GM12891 (cell line): Measurements from ENCODE around the gene S100A8.

ENCODE experiments used
- DNase-seq: peaks from one replicate; pipeline ENCODE4 v3.0.0; 2011; ENCODE audit warnings: low spot score; ENCODE audit not compliant: insufficient read length
- FAIRE-seq: peaks from 2 replicates; lab custom pipeline; 2011; peaks lifted over from hg19 to GRCh38; lab: Jason Lieb, UNC
- PAX5 ChIP-seq: IDR thresholded peaks from 2 replicates; pipeline ENCODE4 v1.6.1; 2011; ENCODE audit warnings: low read length, moderate library complexity, mild to moderate bottlenecking; ENCODE audit not compliant: insufficient read depth, severe bottlenecking
- POLR2A ChIP-seq: IDR thresholded peaks from 2 replicates; pipeline ENCODE4 v1.6.1; 2011; ENCODE audit warnings: low read depth, low read length, control low read depth
- POLR2AphosphoS5 ChIP-seq: IDR thresholded peaks from 2 replicates; pipeline ENCODE4 v1.6.1; 2011; ENCODE audit warnings: low read depth, low read length, control low read depth
- POU2F2 ChIP-seq: IDR thresholded peaks from 2 replicates; pipeline ENCODE4 v1.6.1; 2011; ENCODE audit warnings: low read depth, mild to moderate bottlenecking, control low read depth, low read length, moderate library complexity
- SPI1 ChIP-seq: IDR thresholded peaks from 2 replicates; pipeline ENCODE4 v1.6.1; 2011; ENCODE audit warnings: low read depth, low read length, control low read depth
- TAF1 ChIP-seq: IDR thresholded peaks from 2 replicates; pipeline ENCODE4 v1.6.1; 2011; ENCODE audit warnings: low read depth, low read length, control low read depth

S100A8 gene

GRCh38 chr1:153361480-153362109, 29.3 kb downstream of the S100A8 start:
- no peak for DNase-seq
- FAIRE-seq = no peak
- TF ChIP-seq TAF1 (no peak), POLR2A (no peak), POLR2AphosphoS5 (no peak), SPI1 (no peak), POU2F2 (no peak), PAX5 (no peak)

GRCh38 chr1:153360592-153361479, 30.0 kb downstream of the S100A8 start:
- TF ChIP-seq PAX5 (no peak), SPI1 (no peak), TAF1 (no peak), POLR2AphosphoS5 (no peak), POU2F2 (no peak), POLR2A (no peak)
- DNase-seq (no peak), FAIRE-seq (no peak)

- FAIRE-seq = no peak
- no peak for TF ChIP-seq POLR2AphosphoS5
- no peak for TF ChIP-seq TAF1
- DNase-seq = no peak
These were observed 30.7 kb downstream of the S100A8 start for GRCh38 chr1:153360190-153360589.

- FAIRE-seq (no peak), DNase-seq (no peak)
- TF ChIP-seq POLR2AphosphoS5 = no peak
- no peak for TF ChIP-seq POLR2A
- TF ChIP-seq TAF1 = no peak
These were observed 31.6 kb downstream of the S100A8 start for GRCh38 chr1:153359241-153359640.

GRCh38 chr1:153358691-153358975, 32.2 kb downstream of the S100A8 start:
- DNase-seq (no peak), FAIRE-seq (no peak)
- no peak for TF ChIP-seq PAX5
- no peak for TF ChIP-seq POLR2A
- TF ChIP-seq TAF1 = no peak
- TF ChIP-seq POLR2AphosphoS5 = no peak
- TF ChIP-seq SPI1 = no peak
- TF ChIP-seq POU2F2 = no peak

- DNase-seq = no peak
- FAIRE-seq = no peak
- TF ChIP-seq POU2F2 = no peak
- TF ChIP-seq POLR2AphosphoS5 = no peak
- TF ChIP-seq TAF1 = no peak
- TF ChIP-seq SPI1 = no peak
- TF ChIP-seq POLR2A = no peak
- TF ChIP-seq PAX5 = no peak
These were observed 32.8 kb downstream of the S100A8 start, which contains the start of gene S100A9 for GRCh38 chr1:153357853-153358690. Gene S100A9, plus strand, starts transcription at chr1:153357854. Its CDS starts 430 bp downstream, at chr1:153358284.

- DNase-seq = no peak
- FAIRE-seq = no peak
- TF ChIP-seq PAX5 (no peak), POLR2AphosphoS5 (no peak), POU2F2 (no peak), TAF1 (no peak), POLR2A (no peak), SPI1 (no peak)
These were observed 33.6 kb downstream of the S100A8 start for GRCh38 chr1:153357076-153357852.

- no peak for TF ChIP-seq TAF1
- no peak for TF ChIP-seq POLR2A
- no peak for TF ChIP-seq POLR2AphosphoS5
- no peak for TF ChIP-seq POU2F2
- TF ChIP-seq PAX5 = no peak
- TF ChIP-seq SPI1 = no peak
- DNase-seq (no peak), FAIRE-seq (no peak)
These were observed 34.3 kb downstream of the S100A8 start for GRCh38 chr1:153356392-153357075.
